GM12878 (cell line): Measurements from ENCODE around the gene CTNNA2. TPM values are rescaled to one million over a fixed set of nuclear protein-coding genes. Genes with fewer than 3 reads are reported as not detected.

ENCODE experiments used
- ATAC-seq: fragments of 200-7000 bp; cut with Tn5 transposase; 3 replicates; pipeline ENCODE4 v1.9.1; 2020; ENCODE audit warnings: mild to moderate bottlenecking, moderate library complexity
- BruUV-seq: library from RNA; stranded (reverse); fragments of 400-500 nt; replicated peaks from 2 replicates; lab custom pipeline; 2021; lab: Mats Ljungman, UMichigan
- CTCF ChIA-PET: fragments of 300-600 bp; sonication (Branson Sonifier 250); formaldehyde crosslinking; extraction: SDS; loops from one replicate; lab custom pipeline; 2021; ENCODE audit warnings: inconsistent platforms; lab: Yijun Ruan, JAX
- POLR2A ChIA-PET: fragments of 350-600 bp; formaldehyde crosslinking; extraction: SDS; loops from one replicate; lab custom pipeline; 2021; ENCODE audit warnings: inconsistent platforms; lab: Charles Lee
- RAD21 ChIA-PET: fragments of 300-600 bp; sonication (Branson Sonifier 250); formaldehyde crosslinking; loops from one replicate; lab custom pipeline; 2023; ENCODE audit warnings: antibody characterized with exemption; ENCODE audit not compliant: unreplicated experiment; lab: Charles Lee
- SMC1A ChIA-PET: fragments of 300-600 bp; sonication (Branson Sonifier 250); formaldehyde crosslinking; loops from one replicate; lab custom pipeline; 2023; ENCODE audit not compliant: unreplicated experiment, uncharacterized antibody; lab: Charles Lee
- DNase-seq: peaks from one replicate; pipeline ENCODE4 v3.0.0-alpha.2; 2011; ENCODE audit warnings: low read depth, low spot score
- FAIRE-seq: peaks from 3 replicates; lab custom pipeline; 2011; peaks lifted over from hg19 to GRCh38; lab: Jason Lieb, UNC
- H2AFZ ChIP-seq: 2 replicates; pipeline ENCODE4 v1.6.0; 2011; ENCODE audit warnings: low read depth, low read length, control low read depth; ENCODE audit not compliant: control insufficient read depth
- H3K27ac ChIP-seq: 2 replicates; pipeline ENCODE4 v1.5.1; 2011; ENCODE audit warnings: control low read depth; ENCODE audit not compliant: control insufficient read depth, insufficient read depth
- H3K27me3 ChIP-seq, 2 experiments: replicated peaks in 1 of 2; 2 replicates each; pipeline versions ENCODE4 v1.6.0 to v1.6.1; 2011; ENCODE audit warnings: low read length in 1 of 2; ENCODE audit not compliant: control insufficient read depth in 2 of 2, insufficient read depth in 2 of 2
- H3K36me3 ChIP-seq, 2 experiments: 2 replicates each; pipeline ENCODE4 v1.5.1; 2011; ENCODE audit warnings: low read length in 1 of 2; ENCODE audit not compliant: control insufficient read depth in 2 of 2, insufficient read depth in 2 of 2
- H3K4me1 ChIP-seq: 2 replicates; pipeline ENCODE4 v1.6.1; 2011; ENCODE audit warnings: mild to moderate bottlenecking, low read length, moderate library complexity, mixed read lengths; ENCODE audit not compliant: control insufficient read depth, insufficient read depth
- H3K4me2 ChIP-seq: 2 replicates; pipeline ENCODE4 v1.6.0; 2011; ENCODE audit warnings: control low read depth; ENCODE audit not compliant: control insufficient read depth, insufficient read depth
- H3K4me3 ChIP-seq: fragments of 200-600 bp; sonication (generic); 2 replicates; pipeline ENCODE4 v1.5.1; 2016
- H3K79me2 ChIP-seq: 2 replicates; pipeline ENCODE4 v1.6.0; 2011; ENCODE audit warnings: low read length; ENCODE audit not compliant: control insufficient read depth, insufficient read depth
- H3K9ac ChIP-seq: 2 replicates; pipeline ENCODE4 v1.8.0; 2011; ENCODE audit warnings: low read length, control low read depth, mixed read lengths; ENCODE audit not compliant: control insufficient read depth, insufficient read depth
- H3K9me3 ChIP-seq: replicated peaks from 3 replicates; pipeline ENCODE4 v1.5.1; 2011; ENCODE audit warnings: mild to moderate bottlenecking, low read length; ENCODE audit not compliant: control insufficient read depth, insufficient read depth
- H4K20me1 ChIP-seq: 2 replicates; pipeline ENCODE4 v1.6.0; 2011; ENCODE audit not compliant: control insufficient read depth, insufficient read depth
- CHD2 ChIP-seq: IDR thresholded peaks from 2 replicates; pipeline ENCODE4 v1.6.1; 2011; ENCODE audit warnings: low read depth, low read length, improper control_type of control experiment, borderline replicate concordance
- EGR1 ChIP-seq, 2 experiments: IDR thresholded peaks; 1 replicate in 1 of 2; 2 replicates in 1 of 2; pipeline ENCODE4 v1.6.1; 2011 to 2012; ENCODE audit warnings: low read depth in 2 of 2, low read length in 2 of 2, borderline replicate concordance in 1 of 2, mild to moderate bottlenecking in 1 of 2, moderate library complexity in 1 of 2
- IKZF2 ChIP-seq, 2 experiments: fragments of 450-650 bp; IDR thresholded peaks; 2 replicates each; pipeline ENCODE4 v1.6.1; 2017; ENCODE audit warnings: mild to moderate bottlenecking in 2 of 2, moderate library complexity in 2 of 2
- USF2 ChIP-seq: IDR thresholded peaks from 2 replicates; pipeline ENCODE4 v1.6.1; 2011; ENCODE audit warnings: low read depth, low read length, improper control_type of control experiment, borderline replicate concordance
- WGBS: methylation state at CpG from one replicate; pipeline ENCODE4 v1.1.6; 2016; ENCODE audit warnings: low lambda C conversion rate; ENCODE audit not compliant: insufficient replicate concordance, insufficient coverage; ENCODE audit errors: missing lambda C conversion rate; 5-methylcytosine and 5-hydroxymethylcytosine counted together
- in situ Hi-C: fragments of 300-500 bp; cut with MboI; formaldehyde crosslinking; loops from 9 replicates; pipeline ENCODE4 v1.14.3; 2018; ENCODE audit warnings: mixed read lengths
- intact Hi-C: fragments of 100-400 bp; cut with micrococcal nuclease; formaldehyde crosslinking; loops from one replicate; pipeline ENCODE4 v1.14.2; 2022; ENCODE audit not compliant: unreplicated experiment
- polyA plus RNA-seq, 11 experiments: library from polyadenylated mRNA; depleted of rRNA in 4 of 11; unstranded in 6 of 11; stranded (reverse) in 5 of 11; fragments of >200 nt; fragmentation: Nextera tagmentation in 4 of 11; fragmentation: Illumina TruSeq in 1 of 11; extraction: Ambion mirVana in 4 of 11; extraction: Trizol in 1 of 11; gene quantifications; 1 replicate in 1 of 11; 2 replicates in 10 of 11; pipeline versions ENCODE4 v1.2.1 to v1.2.3, GENCODE V29; 2011 to 2016; ENCODE audit warnings: inconsistent platforms in 2 of 11, missing spikeins in 2 of 11, low read depth in 1 of 11
- total RNA-seq, 4 experiments: library from RNA; depleted of rRNA in 3 of 4; stranded (reverse); fragments of >200 nt in 3 of 4; fragmentation: Illumina TruSeq in 1 of 4; extraction: Trizol in 1 of 4; gene quantifications; 2 replicates each; pipeline versions ENCODE4 v1.2.1 to v1.2.3, GENCODE V29; 2013 to 2021

Gene CTNNA2
- total and polyA plus RNA-seq, 10 of the 15 experiments (the other 5 are each of a cell fraction or from before 2014, with no cell fraction given), result 2.4 to 36.2 (median 6.6) TPM

GRCh38 chr2:79966882-79967281 is 454.0 kb downstream of the CTNNA2 start:
- intact Hi-C loops, result no loop called here
- Histone ChIP-seq H3K27ac (no peak overlapping the region), H3K27me3 (no peaks in the 10 kb centered on the region), H3K4me3 (no peak overlapping the region), H3K36me3 (no peaks in the 10 kb centered on the region), H3K9me3 (no peaks in the 10 kb centered on the region), H3K4me2 (no peak overlapping the region), H4K20me1 (no peaks in the 10 kb centered on the region), H3K4me1 (no peaks in the 10 kb centered on the region), H3K9ac (no peak overlapping the region), H3K79me2 (no peaks in the 10 kb centered on the region), H2AFZ (no peak overlapping the region)
- in situ Hi-C loops, result no loop called here
- 63% methylated on average over 6 of the region's 6 CpGs for WGBS
- ChIA-PET CTCF (no interaction called here), POLR2A (no interaction called here), RAD21 (no interaction called here), SMC1A (no interaction called here)
- TF ChIP-seq CHD2, result no peak
- BruUV-seq, result no TSS peak
- FAIRE-seq (no peak), ATAC-seq (no peak), DNase-seq (no peak)

GRCh38 chr2:79971807-79972206 is 459.0 kb downstream of the CTNNA2 start:
- Histone ChIP-seq H3K4me2 (no peak overlapping the region), H3K4me3 (no peak overlapping the region)
- WGBS, result 46% methylated on average over 2 of the region's 2 CpGs
- TF ChIP-seq EGR1 (IDR thresholded peaks at IDR 0.05; ENCODE audit: borderline replicate concordance in 1 of 2, low read depth in 2 of 2, low read length in 2 of 2) (no peak), USF2 (no peak), IKZF2 (IDR thresholded peaks at IDR 0.05) (no peak)
- TF ChIP-seq, all 136 proteins: peak for 0
- Histone ChIP-seq H3K27me3 (no peaks in the 10 kb centered on the region), H3K9ac (no peak overlapping the region), H3K27ac (no peak overlapping the region), H3K36me3 (no peaks in the 10 kb centered on the region), H2AFZ (no peak overlapping the region), H3K9me3 (no peaks in the 10 kb centered on the region), H3K79me2 (no peaks in the 10 kb centered on the region), H3K4me1 (no peaks in the 10 kb centered on the region), H4K20me1 (no peaks in the 10 kb centered on the region)
- BruUV-seq, result no TSS peak
- no peak for FAIRE-seq
- RAD21 ChIA-PET, result no interaction called here
- DNase-seq, result no peak
- CTCF ChIA-PET, result no interaction called here
- in situ Hi-C loops (no loop called here), intact Hi-C loops (no loop called here)
- SMC1A ChIA-PET, result no interaction called here
- POLR2A ChIA-PET, result no interaction called here
- ATAC-seq, result no peak
